VCaP (cell line): ENCODE results near the gene CD48.

ENCODE experiments used
- H3K27ac ChIP-seq: fragments of 450-650 bp; 2 replicates; pipeline ENCODE4 v1.5.1; 2017
- TF ChIP-seq, protein P1 (sequence below): fragments of 450-650 bp; conservative IDR thresholded peaks from 2 replicates; pipeline ENCODE4 v1.5.1; 2017; ENCODE audit warnings: mild to moderate bottlenecking, moderate library complexity

Gene CD48

DNA sequence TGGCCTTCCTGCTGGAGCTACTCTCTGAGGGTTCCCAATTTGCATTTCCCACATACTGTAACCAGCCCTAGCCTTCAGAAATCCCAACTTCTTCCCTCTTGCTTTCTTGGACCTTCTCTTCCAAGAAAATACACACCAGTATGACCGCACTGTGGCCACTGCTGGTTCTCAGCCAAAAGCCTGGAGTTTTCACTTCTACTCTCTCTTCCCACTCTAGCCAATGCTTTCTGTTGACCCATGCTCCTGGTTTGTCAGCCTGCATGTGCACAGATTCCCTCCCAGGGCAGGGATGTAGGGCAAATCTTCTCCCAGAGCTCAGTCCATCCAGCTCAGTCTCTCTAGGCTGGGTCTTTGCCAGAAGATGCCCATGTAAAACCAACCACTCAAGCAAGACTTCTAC lies 65.4 kb downstream of the CD48 start:
- H3K27ac ChIP-seq, result no peak overlapping the region
- TF ChIP-seq, protein P1, sequence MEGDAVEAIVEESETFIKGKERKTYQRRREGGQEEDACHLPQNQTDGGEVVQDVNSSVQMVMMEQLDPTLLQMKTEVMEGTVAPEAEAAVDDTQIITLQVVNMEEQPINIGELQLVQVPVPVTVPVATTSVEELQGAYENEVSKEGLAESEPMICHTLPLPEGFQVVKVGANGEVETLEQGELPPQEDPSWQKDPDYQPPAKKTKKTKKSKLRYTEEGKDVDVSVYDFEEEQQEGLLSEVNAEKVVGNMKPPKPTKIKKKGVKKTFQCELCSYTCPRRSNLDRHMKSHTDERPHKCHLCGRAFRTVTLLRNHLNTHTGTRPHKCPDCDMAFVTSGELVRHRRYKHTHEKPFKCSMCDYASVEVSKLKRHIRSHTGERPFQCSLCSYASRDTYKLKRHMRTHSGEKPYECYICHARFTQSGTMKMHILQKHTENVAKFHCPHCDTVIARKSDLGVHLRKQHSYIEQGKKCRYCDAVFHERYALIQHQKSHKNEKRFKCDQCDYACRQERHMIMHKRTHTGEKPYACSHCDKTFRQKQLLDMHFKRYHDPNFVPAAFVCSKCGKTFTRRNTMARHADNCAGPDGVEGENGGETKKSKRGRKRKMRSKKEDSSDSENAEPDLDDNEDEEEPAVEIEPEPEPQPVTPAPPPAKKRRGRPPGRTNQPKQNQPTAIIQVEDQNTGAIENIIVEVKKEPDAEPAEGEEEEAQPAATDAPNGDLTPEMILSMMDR, result no peak

DNA sequence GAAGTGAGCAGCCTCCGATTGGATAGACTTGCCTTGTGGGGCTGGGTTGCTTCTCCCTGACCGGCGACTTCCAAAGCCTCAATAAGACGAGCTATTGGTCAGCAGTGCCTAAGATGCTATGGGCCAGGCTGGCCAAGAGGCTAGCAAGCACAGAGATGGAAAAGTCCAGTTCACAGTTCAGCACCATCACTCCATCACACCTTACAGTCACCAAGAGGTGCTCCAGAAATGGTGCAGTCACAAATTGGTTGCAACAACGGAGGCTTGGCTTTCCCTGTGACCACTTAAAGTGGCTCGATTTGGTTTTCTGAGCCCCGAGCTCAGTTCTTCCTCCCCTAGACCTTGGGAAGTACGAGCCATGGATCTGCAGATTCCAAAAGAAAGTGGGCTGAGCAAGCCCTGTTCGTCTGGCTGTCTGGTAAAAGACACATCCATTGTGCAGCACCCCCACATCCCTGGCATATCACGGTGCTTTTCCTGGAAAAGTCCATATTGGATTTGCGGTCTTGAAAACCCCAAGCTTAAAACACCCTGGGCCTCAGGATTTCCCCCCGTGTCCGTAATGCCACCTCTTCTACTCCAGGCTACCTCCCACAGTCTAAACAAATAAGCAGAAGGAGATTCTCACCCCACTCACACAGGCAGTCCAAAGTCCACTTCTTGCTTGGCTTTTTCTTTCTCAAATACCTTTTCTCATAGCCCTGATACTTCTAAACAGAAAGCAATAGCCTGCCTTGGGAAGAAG lies 66.1 kb downstream of the CD48 start:
- TF ChIP-seq, protein P1, result no peak
- H3K27ac ChIP-seq, result no peak overlapping the region

DNA sequence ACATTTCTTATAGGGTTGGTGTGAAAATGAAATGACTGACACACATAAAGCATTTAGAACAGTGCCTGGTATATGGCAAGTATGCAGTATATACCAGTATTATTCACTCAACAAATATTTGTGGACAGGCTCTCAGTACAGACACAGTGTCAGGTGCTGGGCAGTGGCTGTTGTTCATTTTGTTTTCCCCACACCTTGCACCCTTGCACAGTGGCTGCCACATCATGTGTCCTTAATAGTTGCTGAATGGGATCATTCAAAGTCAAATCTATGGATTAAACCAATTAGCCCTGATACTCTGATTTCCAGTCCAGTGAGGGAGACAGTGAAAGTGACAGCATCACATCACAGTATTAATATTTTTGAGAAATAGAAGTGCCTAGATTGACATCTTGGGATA lies 67.2 kb downstream of the CD48 start:
- TF ChIP-seq, protein P1, result no peak
- no peak overlapping the region for H3K27ac ChIP-seq

DNA sequence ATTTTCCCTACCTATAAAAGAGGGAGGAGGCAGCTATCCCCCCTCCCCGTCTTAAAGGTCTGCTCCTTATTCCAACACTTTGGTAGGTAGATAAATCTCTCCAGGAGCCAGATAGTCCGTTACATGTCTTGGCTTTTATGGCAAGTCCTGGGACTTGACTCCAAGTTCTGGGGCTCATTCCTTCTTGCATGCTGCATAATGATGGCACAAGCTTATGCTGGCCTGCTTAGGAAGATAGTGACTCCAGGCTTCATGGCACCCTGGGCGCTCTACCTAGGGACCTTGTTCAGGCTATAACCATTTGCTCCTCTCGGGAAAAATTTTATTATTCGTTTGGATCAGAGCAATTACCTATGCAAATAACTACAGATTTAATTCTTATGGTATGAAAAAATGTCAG lies 68.5 kb downstream of the CD48 start:
- H3K27ac ChIP-seq, result no peak overlapping the region

DNA sequence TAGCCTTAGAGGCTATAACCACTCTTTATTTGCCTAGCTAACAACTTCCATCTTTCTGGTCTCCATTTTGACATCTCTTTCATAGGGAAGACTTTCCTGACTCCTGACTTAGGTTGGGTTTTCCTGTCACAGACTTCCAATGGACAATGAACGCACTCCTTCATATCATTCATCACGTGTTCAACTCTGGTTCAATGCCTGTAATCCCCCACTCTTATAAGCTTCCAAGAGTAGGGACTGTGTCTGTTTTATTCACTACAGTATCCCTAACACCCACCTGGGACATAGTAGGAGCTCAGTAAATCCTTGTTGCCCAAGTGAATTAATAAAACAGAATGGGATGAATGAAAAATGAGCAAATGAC lies 69.4 kb downstream of the CD48 start:
- TF ChIP-seq, protein P1, result no peak
- H3K27ac ChIP-seq, result no peak overlapping the region

More for the DNA sequence above, 68.5 kb downstream of the CD48 start:
- TF ChIP-seq, protein P1, result no peak

DNA sequence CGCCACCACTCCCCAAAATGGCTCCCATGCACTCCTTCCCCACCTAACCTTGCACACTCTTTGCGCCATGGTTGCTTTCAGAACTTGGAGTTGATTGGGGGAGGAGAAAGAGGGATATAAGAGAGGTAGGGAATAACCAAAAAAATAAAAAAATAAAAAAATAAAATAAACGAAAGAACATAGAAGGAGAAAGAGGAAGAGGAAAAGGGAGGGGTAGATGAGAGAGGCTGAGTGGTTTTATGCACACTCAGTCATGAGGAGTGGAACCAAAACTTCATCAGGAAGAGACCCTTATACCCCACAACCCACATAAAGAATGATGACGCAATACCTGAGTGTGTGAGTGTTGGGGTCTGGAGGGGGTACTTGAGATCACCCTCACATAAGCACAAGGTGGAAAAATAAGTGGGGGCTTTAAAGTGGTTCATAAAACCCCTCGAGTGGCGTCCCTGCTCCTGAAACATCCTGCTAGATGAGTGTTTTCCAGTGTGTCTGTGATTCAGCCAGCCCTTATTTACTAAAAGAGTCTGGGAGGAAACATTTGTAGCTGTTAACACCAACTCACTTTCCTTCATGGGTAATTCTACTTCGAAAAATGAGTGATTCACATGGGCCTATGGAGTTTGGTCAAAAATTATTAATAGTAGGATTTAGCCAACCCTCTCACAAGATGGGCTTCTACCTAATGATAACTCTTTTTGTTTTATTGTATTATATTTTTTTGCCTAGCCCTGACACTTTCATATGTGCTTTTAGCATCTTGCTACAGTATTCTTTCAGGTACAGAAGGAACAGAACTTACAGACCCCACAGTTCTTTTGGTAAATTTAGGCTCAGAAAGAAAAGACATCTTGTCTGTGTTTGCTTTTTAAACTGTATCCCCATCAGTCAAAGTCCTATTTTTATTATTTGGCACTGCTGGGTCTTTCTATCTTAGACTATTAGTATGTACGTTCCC lies 70.0 kb downstream of the CD48 start:
- no peak overlapping the region for H3K27ac ChIP-seq
- TF ChIP-seq, protein P1, result no peak

DNA sequence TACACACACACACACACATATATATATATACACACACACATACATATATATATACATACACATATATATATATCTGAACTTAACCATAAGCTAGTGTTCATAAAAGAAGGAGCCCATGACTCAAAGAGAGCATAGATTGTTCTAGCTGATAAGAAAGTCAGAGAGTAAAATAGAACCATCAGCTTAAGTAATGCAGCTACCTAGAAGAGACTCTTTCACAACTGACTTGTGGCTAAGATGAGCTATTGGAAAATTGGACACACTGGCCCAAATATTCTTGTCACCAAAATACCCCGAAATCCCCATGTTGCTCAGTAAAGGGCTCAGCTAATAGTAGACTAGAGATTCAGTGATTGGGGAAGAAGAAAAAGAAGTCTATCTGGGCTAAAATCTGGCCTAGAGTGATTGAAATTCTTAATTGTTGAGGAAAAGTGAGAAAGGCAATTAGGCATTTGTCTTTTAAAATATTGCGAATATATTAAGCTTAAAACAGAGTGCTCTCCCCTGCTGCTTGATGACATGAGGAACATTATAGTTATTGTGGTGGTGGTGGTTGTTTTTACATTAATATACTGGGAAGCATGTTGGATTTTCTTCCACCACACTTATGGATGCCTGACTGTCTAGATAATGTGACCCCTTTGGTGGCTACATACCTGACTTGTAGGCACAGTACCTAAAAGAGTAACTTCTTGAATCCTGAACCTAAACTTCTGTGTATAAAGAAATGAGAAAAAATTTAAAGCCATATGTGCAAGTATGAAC lies 71.1 kb downstream of the CD48 start:
- no peak overlapping the region for H3K27ac ChIP-seq
- TF ChIP-seq, protein P1, result no peak
